ENCODE measurements around the gene PNPO.

The PNPO gene

GRCh38 chr17:47949197-47949759 lies 7.9 kb downstream of the PNPO start:
- DNase-seq (ENCODE audit: low spot score), result peak; percentile 81
- peak; percentile 50 for FAIRE-seq

- FAIRE-seq (no peak), DNase-seq (ENCODE audit: low spot score) (no peak)
Observed at GRCh38 chr17:47949946-47950345, 8.6 kb downstream of the PNPO start.

DNA sequence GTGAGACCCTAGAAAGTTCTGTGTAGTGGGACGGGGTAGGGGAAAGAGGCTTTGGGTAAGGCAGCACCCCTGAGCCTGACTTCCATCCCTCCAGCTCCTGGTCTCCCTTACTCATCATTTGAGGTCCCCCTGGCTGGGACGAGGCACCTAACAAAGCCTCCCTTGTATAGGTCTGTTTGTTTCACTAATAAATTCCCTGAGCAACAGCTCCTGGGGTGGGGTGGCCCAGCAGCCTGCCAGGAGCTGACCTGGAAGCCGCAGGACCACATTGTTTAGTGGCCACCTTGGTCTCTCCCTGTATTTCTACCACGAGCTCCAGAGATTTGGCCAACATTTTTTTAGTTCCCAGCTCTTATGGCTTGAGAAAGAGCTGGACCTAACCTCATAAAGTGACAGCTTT lies 9.1 kb downstream of the PNPO start:
- DNase-seq (ENCODE audit: low spot score) (no peak), FAIRE-seq (no peak)

DNA sequence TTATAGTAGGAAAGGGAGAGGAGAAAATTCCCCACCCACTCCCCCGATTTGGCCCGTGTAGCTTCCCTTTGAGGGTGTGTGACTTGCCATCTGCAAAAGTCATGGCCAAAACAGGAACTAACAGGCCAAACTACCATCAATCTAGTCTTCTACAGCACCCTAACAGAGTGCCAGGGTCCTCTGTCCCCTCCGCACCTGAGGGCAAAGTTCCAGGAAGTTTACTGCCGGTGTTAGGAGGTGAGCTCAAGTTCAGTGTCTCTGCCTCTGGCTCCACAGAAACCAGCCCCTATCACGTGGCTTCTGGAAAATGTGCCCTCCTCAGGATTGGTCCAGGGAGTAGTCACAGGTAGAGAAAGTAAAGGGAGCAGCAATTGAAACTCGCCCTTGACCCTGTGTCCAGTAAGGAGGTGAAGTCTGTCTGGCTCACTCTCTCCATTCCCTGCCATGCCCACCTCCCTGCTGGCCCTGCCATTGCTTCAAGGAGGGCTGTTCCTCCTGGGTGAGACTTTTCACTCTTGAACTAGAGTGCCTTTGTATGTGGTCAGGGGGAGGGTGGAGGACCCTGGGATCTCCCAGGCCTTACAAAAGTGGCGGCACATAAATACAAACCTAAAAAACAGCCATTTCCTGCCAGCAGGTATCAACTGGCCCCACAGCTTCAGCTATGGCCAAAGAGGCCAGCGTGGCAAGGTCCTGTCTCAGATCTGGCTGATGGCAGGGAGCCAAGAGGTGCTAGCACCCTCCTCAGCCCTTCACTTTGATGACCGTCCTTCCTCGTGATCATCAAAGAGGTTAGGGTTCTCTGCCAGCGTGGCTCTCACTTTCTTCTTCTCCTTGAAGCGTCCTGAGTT lies 11.0 kb downstream of the PNPO start:
- FAIRE-seq, result no peak
- no peak for DNase-seq (ENCODE audit: low spot score)

GRCh38 chr17:47953909-47954308 lies 12.5 kb downstream of the PNPO start:
- DNase-seq (ENCODE audit: low spot score), result no peak
- no peak for FAIRE-seq

- no peak for FAIRE-seq
- no peak for DNase-seq (ENCODE audit: low spot score)
Observed at GRCh38 chr17:47955497-47956461, 14.4 kb downstream of the PNPO start.

GRCh38 chr17:47956791-47957590 lies 15.6 kb downstream of the PNPO start:
- no peak for FAIRE-seq
- no peak for DNase-seq (ENCODE audit: low spot score)

GRCh38 chr17:47957591-47958490 lies 16.5 kb downstream of the PNPO start, which contains the start of gene PRR15L:
Gene PRR15L (minus strand): TSS chr17:47957883. CDS start chr17:47953234, 4,649 bp downstream.
- no peak for DNase-seq (ENCODE audit: low spot score)
- FAIRE-seq, result no peak

- no peak for DNase-seq (ENCODE audit: low spot score)
- no peak for FAIRE-seq
Observed at GRCh38 chr17:47959825-47960655, 18.7 kb downstream of the PNPO start.

DNA sequence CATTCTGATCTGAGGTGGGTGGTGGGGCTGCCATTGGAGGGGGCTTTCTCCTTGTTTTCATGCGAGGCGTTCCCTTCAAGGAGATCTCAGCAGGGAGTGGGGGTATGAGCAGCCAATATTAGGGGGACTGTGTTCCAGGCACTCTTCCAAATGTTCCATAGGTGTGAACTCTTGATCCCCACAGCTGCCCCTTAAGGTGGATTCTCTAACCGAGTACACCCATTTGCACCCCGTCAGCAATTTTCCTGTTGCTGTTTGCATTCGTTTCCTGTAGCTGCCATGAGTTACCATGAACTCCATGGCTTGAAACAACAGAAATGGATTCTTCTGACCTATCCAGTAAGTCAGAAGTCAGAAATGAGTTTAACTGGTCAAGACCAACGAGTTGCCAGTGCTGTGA lies 20.0 kb downstream of the PNPO start:
- no peak for DNase-seq (ENCODE audit: low spot score)
- no peak for FAIRE-seq

- FAIRE-seq (no peak), DNase-seq (ENCODE audit: low spot score) (no peak)
Observed at GRCh38 chr17:47962901-47963300, 21.5 kb downstream of the PNPO start.

DNA sequence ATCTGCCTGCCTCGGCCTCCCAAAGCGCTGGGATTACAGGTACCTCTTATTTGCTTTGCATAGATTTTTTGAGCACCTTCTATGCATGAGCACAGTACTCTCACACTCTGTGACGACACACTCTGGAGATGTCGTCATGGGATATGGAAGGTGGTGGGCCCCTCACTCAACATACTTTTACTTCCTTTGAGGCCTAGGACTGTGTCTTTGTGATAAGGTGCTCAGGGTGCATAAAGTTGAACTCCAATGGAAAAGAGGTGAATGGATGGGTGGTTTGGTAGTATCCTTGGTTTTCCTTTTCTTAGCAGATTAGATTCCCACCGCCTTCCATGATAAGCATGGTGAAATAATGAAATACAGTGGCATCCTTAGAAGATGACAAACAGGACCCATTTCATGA lies 23.5 kb downstream of the PNPO start:
- no peak for DNase-seq (ENCODE audit: low spot score)
- FAIRE-seq, result no peak

DNA sequence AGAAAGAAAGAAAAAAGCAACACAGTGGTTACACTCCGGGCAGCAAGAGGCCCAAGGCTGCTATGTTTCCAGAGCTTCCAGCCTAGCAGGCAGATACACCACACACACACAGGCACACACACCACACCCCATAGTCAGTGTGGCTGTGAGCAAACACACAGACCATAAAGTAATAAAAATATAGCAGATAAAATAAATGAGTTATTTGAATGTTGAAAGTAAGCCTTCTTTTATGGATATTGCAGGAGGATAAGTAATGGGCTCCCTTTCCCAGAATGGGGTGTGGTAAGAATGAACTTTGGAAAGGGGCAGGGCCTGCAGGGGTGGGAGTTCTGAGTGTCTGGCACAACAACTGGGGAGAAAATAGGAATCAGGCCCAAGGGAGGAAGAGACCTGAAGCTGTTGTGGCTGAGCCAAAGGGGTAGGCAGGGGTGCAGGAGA lies 24.7 kb downstream of the PNPO start:
- DNase-seq (ENCODE audit: low spot score), result no peak
- no peak for FAIRE-seq

GRCh38 chr17:47967607-47968252 lies 26.4 kb downstream of the PNPO start:
- no peak for DNase-seq (ENCODE audit: low spot score)

DNA sequence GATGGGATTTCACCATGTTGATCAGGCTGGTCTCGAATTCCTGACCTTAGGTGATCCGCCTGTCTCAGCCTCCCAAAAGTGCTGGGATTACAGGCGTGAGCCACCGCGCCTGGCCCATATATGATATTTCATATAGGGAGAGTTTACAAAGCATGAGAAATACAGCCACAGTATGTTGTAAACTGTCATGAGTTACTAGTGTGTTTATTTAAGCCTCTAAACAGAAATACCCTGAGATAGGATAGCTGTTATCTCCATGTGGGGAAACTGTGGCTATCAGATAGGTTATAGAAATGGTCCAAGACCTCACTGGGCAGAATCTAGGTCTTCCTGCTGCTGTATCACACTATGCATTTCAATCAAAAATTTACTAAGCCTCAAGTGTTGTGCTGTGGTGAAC lies 27.5 kb downstream of the PNPO start:
- FAIRE-seq, result no peak
- no peak for DNase-seq (ENCODE audit: low spot score)

More at GRCh38 chr17:47967607-47968252, 26.4 kb downstream of the PNPO start:
- FAIRE-seq, result no peak

DNA sequence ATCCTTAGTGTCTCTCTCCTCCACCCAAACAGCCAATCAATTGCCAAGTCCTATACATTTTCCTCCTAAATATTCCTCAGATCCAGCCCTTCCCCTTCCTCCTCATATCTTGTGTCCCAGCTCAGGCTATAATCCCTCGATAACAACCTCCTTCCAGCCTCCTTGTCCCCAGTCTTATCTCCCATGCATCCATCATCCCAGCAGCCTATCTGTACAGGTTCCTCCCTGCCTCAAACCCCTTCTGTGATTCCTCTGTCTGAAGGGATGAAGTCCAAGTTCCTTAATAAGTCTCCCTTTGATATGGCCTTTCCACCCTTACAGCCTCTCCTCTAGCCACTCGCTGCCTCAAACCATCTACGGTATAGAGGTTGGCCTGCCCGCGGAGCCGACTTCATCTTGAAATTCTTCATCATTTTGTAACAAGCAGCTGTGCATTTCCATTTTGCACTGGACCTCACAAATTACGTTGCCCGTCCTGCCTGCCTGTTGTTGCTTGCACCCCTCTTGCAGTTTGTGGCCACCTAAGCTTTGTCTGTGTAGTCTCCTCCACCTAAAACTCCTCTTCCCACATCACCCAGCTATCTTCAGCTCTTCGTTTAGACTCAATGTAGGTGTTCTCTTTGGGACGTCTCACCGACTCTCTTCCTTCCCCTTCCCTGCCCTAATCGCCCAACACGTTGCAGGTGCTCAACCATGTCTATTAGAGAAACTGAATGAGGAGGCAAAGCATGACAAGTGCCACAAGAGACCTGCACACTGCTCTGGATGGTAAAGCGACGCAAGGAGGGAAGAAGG lies 28.8 kb downstream of the PNPO start:
- no peak for FAIRE-seq

DNA sequence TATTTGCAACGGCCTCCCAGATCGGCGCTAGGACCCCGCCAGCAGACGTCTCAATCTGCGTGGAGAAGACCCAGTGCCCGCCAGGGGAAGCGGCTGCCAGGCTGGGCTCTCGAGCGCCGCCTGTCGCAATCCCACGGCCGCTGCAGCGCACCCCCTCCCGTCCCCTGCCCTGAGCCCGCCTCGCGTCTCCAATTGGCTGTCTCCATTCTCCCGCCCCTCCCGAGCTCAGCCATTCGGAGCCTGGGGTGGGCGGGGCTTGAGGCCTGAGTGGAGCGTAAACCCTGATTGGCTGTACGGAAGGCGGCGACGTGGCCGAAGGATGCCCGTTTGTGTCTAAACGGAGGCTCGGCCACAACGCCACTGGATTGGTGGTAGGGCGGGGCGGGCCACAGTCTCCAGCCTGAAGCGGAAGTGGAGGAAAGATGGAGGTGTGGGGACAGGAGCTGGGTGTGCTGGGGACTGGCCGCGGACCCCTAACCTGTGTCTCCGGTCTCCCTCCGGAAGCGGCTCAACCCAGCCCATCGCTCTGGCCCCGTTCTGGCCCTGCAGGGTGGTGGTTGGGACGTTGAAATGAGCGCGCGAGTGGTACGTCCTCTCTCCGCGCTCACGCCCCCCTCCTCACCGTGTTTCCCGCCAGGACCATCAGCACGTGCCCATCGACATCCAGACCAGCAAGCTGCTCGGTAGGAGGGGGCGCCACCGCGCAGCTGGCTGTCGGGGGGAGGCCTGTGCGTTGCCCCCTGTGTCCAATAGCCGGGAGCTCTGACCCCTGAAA lies 29.5 kb downstream of the PNPO start, which contains the start of gene CDK5RAP3:
Gene CDK5RAP3, plus strand, starts transcription at position 389 of the 775 bp plus-strand sequence. Its CDS starts 34 bp downstream, at position 423.
- FAIRE-seq (peak; percentile 92), DNase-seq (ENCODE audit: low spot score) (peak; percentile 99)

More for the DNA sequence above, 28.8 kb downstream of the PNPO start:
- DNase-seq (ENCODE audit: low spot score), result no peak

Measured in urothelium cell line (cell line).